Spinal cord (tissue), 10 donors: ENCODE results near the gene ENOX1. TPM values are rescaled to one million over a fixed set of nuclear protein-coding genes. Genes with fewer than 3 reads are reported as not detected.

Experiments used
- DNase-seq, 6 donors: peaks; one replicate each; pipeline versions ENCODE4 v3.0.0 to v3.0.0-alpha.2; 2013 to 2015; ENCODE audit warnings: low spot score in 6 of 6, low read depth in 4 of 6
- H3K27ac ChIP-seq: one replicate; pipeline ENCODE4 v1.5.1; 2013; ENCODE audit warnings: low read depth, low read length, control low read depth
- H3K27me3 ChIP-seq: one replicate; pipeline ENCODE4 v1.6.1; 2013; ENCODE audit warnings: low read length; ENCODE audit not compliant: control insufficient read depth, insufficient read depth
- H3K36me3 ChIP-seq: one replicate; pipeline ENCODE4 v1.6.1; 2013; ENCODE audit warnings: low read length; ENCODE audit not compliant: control insufficient read depth, insufficient read depth
- H3K4me1 ChIP-seq: one replicate; pipeline ENCODE4 v1.6.1; 2013; ENCODE audit warnings: low read length; ENCODE audit not compliant: control insufficient read depth, insufficient read depth
- H3K4me3 ChIP-seq: one replicate; pipeline ENCODE4 v1.5.1; 2013; ENCODE audit warnings: low read depth, low read length, control low read depth
- H3K9me3 ChIP-seq: one replicate; pipeline ENCODE4 v1.6.1; 2013; ENCODE audit warnings: low read length; ENCODE audit not compliant: control insufficient read depth, insufficient read depth
- WGBS: methylation state at CpG from one replicate; pipeline ENCODE4 v1.1.5; 2013; ENCODE audit warnings: missing lambda C conversion rate; ENCODE audit not compliant: insufficient coverage; 5-methylcytosine and 5-hydroxymethylcytosine counted together
- polyA plus RNA-seq, 2 donors: library from polyadenylated mRNA; unstranded; fragments of 120-200 nt; gene quantifications; one replicate each; pipeline ENCODE4 v1.2.1, GENCODE V29; 2013; ENCODE audit not compliant: insufficient read length in 2 of 2
- total RNA-seq, 2 donors: library from RNA; depleted of rRNA in 1 of 2; stranded (reverse); fragments of 120-200 nt in 1 of 2; fragments of >200 nt in 1 of 2; gene quantifications; one replicate each; pipeline versions ENCODE4 v1.2.3 to v1.2.4, GENCODE V29; 2013 to 2014
- donor health status: healthy.

Gene ENOX1
- total and polyA plus RNA-seq, 4 donors: 17.9 to 20.5 (median 19.2) TPM

GRCh38 chr13:43444081-43444480, 342.7 kb downstream of the ENOX1 start:
- Histone ChIP-seq H3K36me3 (no peaks in the 10 kb centered on the region), H3K27me3 (no peaks in the 10 kb centered on the region), H3K9me3 (no peaks in the 10 kb centered on the region), H3K4me3 (no peak overlapping the region), H3K4me1 (peaks cover 4% of the 10 kb centered on the region), H3K27ac (no peak overlapping the region)
- WGBS: no CpG with 5 or more reads among the region's 4 CpGs
- no peak for DNase-seq

- peaks cover 4% of the 10 kb centered on the region for H3K4me1 ChIP-seq
- H3K36me3 ChIP-seq: no peaks in the 10 kb centered on the region
- H3K4me3 ChIP-seq: no peak overlapping the region
- no peaks in the 10 kb centered on the region for H3K27me3 ChIP-seq
- H3K9me3 ChIP-seq: no peaks in the 10 kb centered on the region
- peak in 1 of 6 donors; percentile 53 for DNase-seq
- 52% methylated on average over 4 of the region's 8 CpGs for WGBS
- peak overlapping the region; percentile 25 for H3K27ac ChIP-seq
Observed at GRCh38 chr13:43441899-43442499, 344.8 kb downstream of the ENOX1 start.

GRCh38 chr13:43441464-43441863, 345.3 kb downstream of the ENOX1 start:
- H3K9me3 ChIP-seq: no peaks in the 10 kb centered on the region
- H3K4me1 ChIP-seq: peaks cover 4% of the 10 kb centered on the region
- peak overlapping the region; percentile 25 for H3K27ac ChIP-seq
- no peaks in the 10 kb centered on the region for H3K36me3 ChIP-seq
- no peaks in the 10 kb centered on the region for H3K27me3 ChIP-seq
- no peak for DNase-seq
- H3K4me3 ChIP-seq: no peak overlapping the region
- whole genome bisulfite sequencing: 89% methylated on average over 4 of the region's 6 CpGs

GRCh38 chr13:43434191-43434590, 352.6 kb downstream of the ENOX1 start:
- no peaks in the 10 kb centered on the region for H3K9me3 ChIP-seq
- no peaks in the 10 kb centered on the region for H3K27me3 ChIP-seq
- no peak overlapping the region for H3K4me3 ChIP-seq
- WGBS: 94% methylated on average over 2 of the region's 3 CpGs
- H3K36me3 ChIP-seq: no peaks in the 10 kb centered on the region
- DNase-seq: no peak
- H3K4me1 ChIP-seq: no peaks in the 10 kb centered on the region
- no peak overlapping the region for H3K27ac ChIP-seq

- H3K27ac ChIP-seq: no peak overlapping the region
- no peak for DNase-seq
- no peaks in the 10 kb centered on the region for H3K36me3 ChIP-seq
- WGBS: 90% methylated on average over 1 of the region's 1 CpG
- no peaks in the 10 kb centered on the region for H3K27me3 ChIP-seq
- H3K4me3 ChIP-seq: no peak overlapping the region
- no peaks in the 10 kb centered on the region for H3K9me3 ChIP-seq
- H3K4me1 ChIP-seq: no peaks in the 10 kb centered on the region
Observed at GRCh38 chr13:43433691-43434141, 353.1 kb downstream of the ENOX1 start.

- 71% methylated on average over 3 of the region's 5 CpGs for WGBS
- DNase-seq: no peak
- Histone ChIP-seq H3K9me3 (no peaks in the 10 kb centered on the region), H3K27me3 (no peaks in the 10 kb centered on the region), H3K36me3 (no peaks in the 10 kb centered on the region), H3K4me3 (no peak overlapping the region), H3K4me1 (no peaks in the 10 kb centered on the region), H3K27ac (no peak overlapping the region)
Observed at GRCh38 chr13:43432958-43433357, 353.8 kb downstream of the ENOX1 start.

GRCh38 chr13:43431841-43432240, 354.9 kb downstream of the ENOX1 start:
- Histone ChIP-seq H3K4me1 (no peaks in the 10 kb centered on the region), H3K27ac (no peak overlapping the region), H3K9me3 (no peaks in the 10 kb centered on the region), H3K4me3 (no peak overlapping the region), H3K36me3 (no peaks in the 10 kb centered on the region), H3K27me3 (no peaks in the 10 kb centered on the region)
- DNase-seq: no peak
- WGBS: 83% methylated on average over 7 of the region's 8 CpGs

GRCh38 chr13:43431290-43431716, 355.5 kb downstream of the ENOX1 start:
- Histone ChIP-seq H3K36me3 (no peaks in the 10 kb centered on the region), H3K4me1 (no peaks in the 10 kb centered on the region), H3K27ac (no peak overlapping the region), H3K9me3 (no peaks in the 10 kb centered on the region), H3K4me3 (no peak overlapping the region), H3K27me3 (no peaks in the 10 kb centered on the region)
- DNase-seq: no peak
- WGBS: 100% methylated on average over 2 of the region's 4 CpGs

- no peaks in the 10 kb centered on the region for H3K27me3 ChIP-seq
- H3K4me3 ChIP-seq: no peak overlapping the region
- no peaks in the 10 kb centered on the region for H3K36me3 ChIP-seq
- H3K4me1 ChIP-seq: no peaks in the 10 kb centered on the region
- 29% methylated on average over 3 of the region's 8 CpGs for WGBS
- DNase-seq: no peak
- H3K9me3 ChIP-seq: no peaks in the 10 kb centered on the region
- no peak overlapping the region for H3K27ac ChIP-seq
Observed at GRCh38 chr13:43428545-43429296, 358.1 kb downstream of the ENOX1 start.

GRCh38 chr13:43426355-43426754, 360.4 kb downstream of the ENOX1 start:
- no CpG with 5 or more reads among the region's 4 CpGs for WGBS
- Histone ChIP-seq H3K36me3 (no peaks in the 10 kb centered on the region), H3K4me3 (no peak overlapping the region), H3K27ac (no peak overlapping the region), H3K9me3 (no peaks in the 10 kb centered on the region), H3K4me1 (no peaks in the 10 kb centered on the region), H3K27me3 (no peaks in the 10 kb centered on the region)
- no peak for DNase-seq
